Spleen (tissue), 11 donors: ENCODE measurements around the gene RFPL3. TPM values are rescaled to one million over a fixed set of nuclear protein-coding genes. Genes with fewer than 3 reads are reported as not detected.

ENCODE experiments used
- DNase-seq: peaks from one replicate; pipeline ENCODE4 v3.0.0-alpha.2; 2020
- H3K27ac ChIP-seq, 8 donors: fragments of 200-600 bp; sonication (generic) in 7 of 8; 1 replicate in 4 of 8; 2 replicates in 4 of 8; pipeline versions ENCODE4 v1.5.0 to v1.8.0; 2016 to 2021; ENCODE audit warnings: inconsistent platforms in 4 of 8, mild to moderate bottlenecking in 4 of 8, moderate library complexity in 1 of 8
- H3K27me3 ChIP-seq, 7 donors: fragments of 200-600 bp; sonication (generic) in 6 of 7; replicated peaks in 1 of 7; 1 replicate in 4 of 7; 2 replicates in 3 of 7; pipeline versions ENCODE4 v1.5.0 to v1.8.0; 2016 to 2021; ENCODE audit warnings: inconsistent platforms in 3 of 7, mild to moderate bottlenecking in 1 of 7
- H3K36me3 ChIP-seq, 6 donors: fragments of 200-600 bp; sonication (generic) in 5 of 6; 1 replicate in 4 of 6; 2 replicates in 2 of 6; pipeline versions ENCODE4 v1.5.0 to v1.8.0; 2016 to 2021; ENCODE audit warnings: inconsistent platforms in 2 of 6
- H3K4me1 ChIP-seq, 6 donors: fragments of 200-600 bp; sonication (generic) in 5 of 6; 1 replicate in 3 of 6; 2 replicates in 3 of 6; pipeline versions ENCODE4 v1.5.0 to v1.8.0; 2016 to 2021; ENCODE audit warnings: inconsistent platforms in 3 of 6
- H3K4me3 ChIP-seq, 8 donors: fragments of 200-600 bp; sonication (generic) in 7 of 8; 1 replicate in 4 of 8; 2 replicates in 4 of 8; pipeline versions ENCODE4 v1.5.0 to v1.8.0; 2016 to 2021; ENCODE audit warnings: inconsistent platforms in 4 of 8, mild to moderate bottlenecking in 4 of 8, moderate library complexity in 2 of 8
- H3K9me3 ChIP-seq, 8 donors: fragments of 200-600 bp; sonication (generic) in 7 of 8; 1 replicate in 4 of 8; 2 replicates in 4 of 8; pipeline versions ENCODE4 v1.5.0 to v1.8.0; 2016 to 2021; ENCODE audit warnings: inconsistent platforms in 4 of 8
- POLR2A ChIP-seq, 3 donors: fragments of 450-650 bp; IDR thresholded peaks; one replicate each; pipeline ENCODE4 v1.5.1; 2017; ENCODE audit warnings: antibody characterized with exemption in 3 of 3, mild to moderate bottlenecking in 1 of 3
- POLR2AphosphoS5 ChIP-seq, 3 donors: sonication (generic); formaldehyde crosslinking; IDR thresholded peaks; one replicate each; pipeline ENCODE4 v1.5.1; 2017; ENCODE audit warnings: antibody characterized with exemption in 3 of 3
- WGBS, 5 donors: extraction: QIAGEN DNeasy Blood & Tissue Kit in 3 of 5; methylation state at CpG; one replicate each; pipeline versions ENCODE4 v1.1.5 to v1.1.7; 2013 to 2018; 5-methylcytosine and 5-hydroxymethylcytosine counted together
- intact Hi-C: fragments of 100-400 bp; cut with DNase I; formaldehyde crosslinking; loops from one replicate; pipeline ENCODE4 v1.15.0; 2023; ENCODE audit warnings: low total_unique reads
- polyA plus RNA-seq, 3 donors: library from polyadenylated mRNA; stranded (reverse); fragments of 200-250 nt; gene quantifications; one replicate each; pipeline ENCODE4 v1.2.1, GENCODE V29; 2013
- total RNA-seq, 7 donors: library from RNA; depleted of rRNA in 3 of 7; stranded (reverse); fragments of >200 nt in 3 of 7; fragmentation: NEBNext Ultra II Directional in 4 of 7; extraction: Animal tissue kit (Norgen Biotek cat#: 25700) in 4 of 7; gene quantifications; one replicate each; pipeline versions ENCODE4 v1.1.0 to v1.2.1, GENCODE V29; 2016 to 2021
- TF ChIP-seq, protein P1 (sequence below), 11 experiments: fragments of 200-600 bp in 7 of 11; fragments of 450-650 bp in 4 of 11; sonication (generic) in 4 of 11; IDR thresholded peaks in 8 of 11; conservative IDR thresholded peaks in 3 of 11; 1 replicate in 7 of 11; 2 replicates in 4 of 11; pipeline versions ENCODE4 v1.4.0 to v1.8.0; 2016 to 2021; ENCODE audit warnings: antibody characterized with exemption in 11 of 11, inconsistent platforms in 4 of 11, mild to moderate bottlenecking in 1 of 11
- donor health status: healthy with polysubstance abuse.
- donor health status: DM: no; HTN: no; CAD: no; lungs with moderate emphysema.
- donor health status: DM: no; HTN: no; CAD: no.
- donor health status: Bipolar disorder and iron deficiency.
- donor health status: healthy.
- donor health status: DM: no; HTN: no; CAD: no.
- donor health status: DM: yes; HTN: yes; CAD: no.

The RFPL3 gene
- total and polyA plus RNA-seq, 10 donors, result 0.06 TPM; not detected in 9

DNA sequence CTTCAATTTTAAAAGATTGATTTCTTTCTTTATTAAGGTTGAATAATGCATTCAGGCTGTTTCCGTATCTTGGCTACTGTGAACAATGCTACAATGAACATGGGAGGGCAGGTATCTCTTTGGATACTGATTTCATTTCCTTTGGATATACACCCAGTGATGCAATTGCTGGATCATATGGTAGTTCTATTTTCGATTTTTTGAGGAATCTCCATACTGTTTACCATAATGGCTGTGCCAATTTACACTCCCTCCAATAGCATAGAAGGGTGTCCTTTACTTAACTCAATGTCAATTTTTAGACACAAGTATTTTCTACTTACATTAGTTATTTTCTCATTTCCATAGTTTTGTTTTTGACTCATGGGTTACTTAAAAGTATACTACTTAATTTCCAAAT, 46.4 kb downstream of the RFPL3 start:
- DNase-seq, result no peak
- intact Hi-C loops, result no loop called here
- Histone ChIP-seq H3K4me3 (no peak overlapping the region), H3K4me1 (peaks cover 6 to 34% (median 26%) of the 10 kb centered on the region in 6 donors), H3K36me3 (peaks cover 4 to 100% (median 88%) of the 10 kb centered on the region in 6 donors), H3K9me3 (no peaks in the 10 kb centered on the region), H3K27me3 (no peaks in the 10 kb centered on the region), H3K27ac (no peak overlapping the region)
- WGBS, 5 donors, result 85 to 100% (median 96%) methylated on average over 2 of the region's 2 CpGs
- TF ChIP-seq POLR2AphosphoS5 (IDR thresholded peaks at IDR 0.05), result no peak
- TF ChIP-seq, protein P1, sequence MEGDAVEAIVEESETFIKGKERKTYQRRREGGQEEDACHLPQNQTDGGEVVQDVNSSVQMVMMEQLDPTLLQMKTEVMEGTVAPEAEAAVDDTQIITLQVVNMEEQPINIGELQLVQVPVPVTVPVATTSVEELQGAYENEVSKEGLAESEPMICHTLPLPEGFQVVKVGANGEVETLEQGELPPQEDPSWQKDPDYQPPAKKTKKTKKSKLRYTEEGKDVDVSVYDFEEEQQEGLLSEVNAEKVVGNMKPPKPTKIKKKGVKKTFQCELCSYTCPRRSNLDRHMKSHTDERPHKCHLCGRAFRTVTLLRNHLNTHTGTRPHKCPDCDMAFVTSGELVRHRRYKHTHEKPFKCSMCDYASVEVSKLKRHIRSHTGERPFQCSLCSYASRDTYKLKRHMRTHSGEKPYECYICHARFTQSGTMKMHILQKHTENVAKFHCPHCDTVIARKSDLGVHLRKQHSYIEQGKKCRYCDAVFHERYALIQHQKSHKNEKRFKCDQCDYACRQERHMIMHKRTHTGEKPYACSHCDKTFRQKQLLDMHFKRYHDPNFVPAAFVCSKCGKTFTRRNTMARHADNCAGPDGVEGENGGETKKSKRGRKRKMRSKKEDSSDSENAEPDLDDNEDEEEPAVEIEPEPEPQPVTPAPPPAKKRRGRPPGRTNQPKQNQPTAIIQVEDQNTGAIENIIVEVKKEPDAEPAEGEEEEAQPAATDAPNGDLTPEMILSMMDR (IDR thresholded peaks at IDR 0.05 in 8 of 11, conservative IDR thresholded peaks at IDR 0.05 in 3 of 11), result no peak
- no peak for TF ChIP-seq POLR2A (IDR thresholded peaks at IDR 0.05)

DNA sequence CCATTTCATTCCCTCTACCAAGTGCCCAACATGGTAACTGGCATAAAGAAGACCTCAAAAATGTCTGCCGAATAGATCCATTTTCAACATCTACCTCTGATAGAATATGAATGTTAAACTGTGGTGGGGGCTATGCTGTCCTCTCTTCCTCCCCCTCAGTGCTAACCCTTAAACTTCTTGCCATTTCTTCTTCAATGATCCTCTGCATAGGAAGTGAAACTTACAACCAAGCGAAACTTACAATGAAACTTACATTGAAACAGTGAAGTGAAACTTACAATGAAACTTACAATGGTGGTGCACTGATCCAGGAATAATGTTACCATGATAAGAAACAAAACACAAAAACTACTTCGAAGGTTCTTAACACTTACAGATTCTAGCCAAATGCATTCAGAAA, 49.6 kb downstream of the RFPL3 start:
- 51 to 76% (median 62%) methylated on average over 3 of the region's 3 CpGs for WGBS, 5 donors
- DNase-seq, result no peak
- Histone ChIP-seq H3K4me3 (peak overlapping the region in 1 of 8 donors; percentile 13), H3K9me3 (no peaks in the 10 kb centered on the region), H3K27ac (peak overlapping the region in 5 of 8 donors; percentile 39 to 76 (median 61)), H3K4me1 (peaks cover 16 to 65% (median 53%) of the 10 kb centered on the region in 6 donors), H3K36me3 (peaks cover 4 to 74% (median 56%) of the 10 kb centered on the region in 6 donors), H3K27me3 (no peaks in the 10 kb centered on the region)
- TF ChIP-seq, protein P1 (IDR thresholded peaks at IDR 0.05 in 8 of 11, conservative IDR thresholded peaks at IDR 0.05 in 3 of 11), result no peak
- TF ChIP-seq POLR2A (IDR thresholded peaks at IDR 0.05) (no peak), POLR2AphosphoS5 (IDR thresholded peaks at IDR 0.05) (no peak)
- intact Hi-C loops, result no loop called here

DNA sequence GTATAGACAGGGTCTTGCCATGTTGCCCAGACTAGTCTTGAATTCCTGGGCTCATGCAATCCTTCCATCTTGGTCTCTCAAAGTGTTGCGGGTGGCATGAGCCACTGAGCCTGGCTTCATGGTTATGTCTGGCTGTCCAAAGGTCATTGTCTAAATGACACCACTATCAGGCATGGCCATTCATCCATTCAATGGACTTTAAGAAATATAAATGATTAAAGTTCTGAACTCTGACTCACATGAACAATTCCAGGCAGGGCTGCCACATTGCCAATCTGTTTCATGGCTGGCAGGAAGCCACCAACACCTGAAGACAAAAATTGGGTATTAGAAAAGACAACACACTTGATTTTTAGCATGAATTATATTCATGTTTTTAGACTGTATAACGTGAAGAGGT, 50.3 kb downstream of the RFPL3 start:
- peak overlapping the region in 5 of 8 donors; percentile 39 to 76 (median 61) for H3K27ac ChIP-seq
- no peak for TF ChIP-seq POLR2AphosphoS5 (IDR thresholded peaks at IDR 0.05)
- TF ChIP-seq, protein P1 (IDR thresholded peaks at IDR 0.05 in 8 of 11, conservative IDR thresholded peaks at IDR 0.05 in 3 of 11), result no peak
- no peak for TF ChIP-seq POLR2A (IDR thresholded peaks at IDR 0.05)

DNA sequence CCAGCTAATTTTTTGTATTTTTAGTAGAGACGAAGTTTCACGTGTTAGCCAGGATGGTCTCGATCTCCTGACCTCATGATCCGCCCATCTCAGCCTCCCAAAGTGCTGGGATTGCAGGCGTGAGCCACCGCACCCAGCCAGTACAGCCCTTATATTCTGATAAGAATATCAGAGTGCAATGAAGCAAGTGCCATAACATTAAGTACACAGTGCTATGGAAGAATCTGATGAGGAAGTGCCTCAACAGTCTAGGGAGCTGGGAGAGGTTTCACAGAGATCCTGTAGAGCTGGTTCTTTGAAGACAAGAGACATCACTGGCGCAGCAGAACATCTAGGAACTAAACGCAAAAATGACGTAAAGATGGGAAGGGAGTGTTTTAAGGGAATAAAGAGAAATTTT, 52.3 kb downstream of the RFPL3 start:
- no peaks in the 10 kb centered on the region for H3K9me3 ChIP-seq
- intact Hi-C loops, result no loop called here

More for the DNA sequence above, 50.3 kb downstream of the RFPL3 start:
- Histone ChIP-seq H3K9me3 (no peaks in the 10 kb centered on the region), H3K4me3 (peak overlapping the region in 1 of 8 donors; percentile 13), H3K36me3 (peaks cover 4 to 68% (median 50%) of the 10 kb centered on the region in 6 donors), H3K27me3 (no peaks in the 10 kb centered on the region), H3K4me1 (peaks cover 16 to 71% (median 59%) of the 10 kb centered on the region in 6 donors)
- WGBS, 5 donors, result 49 to 77% (median 50%) methylated on average over 2 of the region's 2 CpGs
- DNase-seq, result no peak
- intact Hi-C loops, result no loop called here

More for the DNA sequence above, 52.3 kb downstream of the RFPL3 start:
- H3K27ac ChIP-seq, result no peak overlapping the region
- whole genome bisulfite sequencing, 5 donors, result 92 to 97% (median 95%) methylated on average over 9 of the region's 9 CpGs
- H3K4me3 ChIP-seq, result peak overlapping the region in 1 of 8 donors; percentile 99
- no peak for DNase-seq
- H3K36me3 ChIP-seq, result peaks cover 4 to 47% (median 34%) of the 10 kb centered on the region in 6 donors
- peaks cover 16 to 72% (median 60%) of the 10 kb centered on the region in 6 donors for H3K4me1 ChIP-seq
- TF ChIP-seq POLR2A (IDR thresholded peaks at IDR 0.05) (no peak), POLR2AphosphoS5 (IDR thresholded peaks at IDR 0.05) (no peak)
- TF ChIP-seq, protein P1 (IDR thresholded peaks at IDR 0.05 in 8 of 11, conservative IDR thresholded peaks at IDR 0.05 in 3 of 11), result no peak
- no peaks in the 10 kb centered on the region for H3K27me3 ChIP-seq
